NCI-H2029 treated with DMSO at 0.1 percent for 48 hours (cell line): ENCODE data around the gene SGCD.

Experiments used
- DNase-seq: peaks from one replicate; lab custom pipeline; 2025; lab: John Stamatoyannopoulos, UW

Gene SGCD

GRCh38 chr5:156401804-156402203 lies 74.8 kb downstream of the SGCD start:
- no peak for DNase-seq

- DNase-seq, result no peak
These were observed 75.5 kb downstream of the SGCD start for GRCh38 chr5:156402387-156402921.

GRCh38 chr5:156405988-156406387 lies 79.0 kb downstream of the SGCD start:
- no peak for DNase-seq

GRCh38 chr5:156407251-156407650 lies 80.3 kb downstream of the SGCD start:
- no peak for DNase-seq

- DNase-seq, result no peak
These were observed 82.9 kb downstream of the SGCD start for GRCh38 chr5:156409834-156410233.

GRCh38 chr5:156411185-156411613 lies 84.2 kb downstream of the SGCD start:
- no peak for DNase-seq

GRCh38 chr5:156411957-156412356 lies 85.0 kb downstream of the SGCD start:
- no peak for DNase-seq

- no peak for DNase-seq
These were observed 87.4 kb downstream of the SGCD start for GRCh38 chr5:156414391-156414790.

GRCh38 chr5:156419661-156420060 lies 92.7 kb downstream of the SGCD start:
- DNase-seq, result no peak

GRCh38 chr5:156420665-156421064 lies 93.7 kb downstream of the SGCD start:
- no peak for DNase-seq

- DNase-seq, result no peak
These were observed 94.8 kb downstream of the SGCD start for GRCh38 chr5:156421798-156422197.

GRCh38 chr5:156423597-156423996 lies 96.6 kb downstream of the SGCD start:
- no peak for DNase-seq

GRCh38 chr5:156427315-156427714 lies 100.4 kb downstream of the SGCD start:
- no peak for DNase-seq

GRCh38 chr5:156431956-156432829 lies 105.2 kb downstream of the SGCD start:
- DNase-seq, result no peak

GRCh38 chr5:156432830-156433105 lies 105.8 kb downstream of the SGCD start:
- DNase-seq, result no peak

- no peak for DNase-seq
These were observed 107.5 kb downstream of the SGCD start for GRCh38 chr5:156434471-156434870.

- no peak for DNase-seq
These were observed 108.1 kb downstream of the SGCD start for GRCh38 chr5:156435101-156435500.

GRCh38 chr5:156438076-156438475 lies 111.1 kb downstream of the SGCD start:
- no peak for DNase-seq

GRCh38 chr5:156444753-156445291 lies 117.9 kb downstream of the SGCD start:
- DNase-seq, result no peak

- no peak for DNase-seq
These were observed 119.6 kb downstream of the SGCD start for GRCh38 chr5:156446526-156446925.

GRCh38 chr5:156450778-156451177 lies 123.8 kb downstream of the SGCD start:
- no peak for DNase-seq

- DNase-seq, result no peak
These were observed 124.5 kb downstream of the SGCD start for GRCh38 chr5:156451505-156451904.

- no peak for DNase-seq
These were observed 129.9 kb downstream of the SGCD start for GRCh38 chr5:156456857-156457256.
